ENCODE data around the gene ATAD1. TPM values are rescaled to one million over a fixed set of nuclear protein-coding genes. Genes with fewer than 3 reads are reported as not detected.

The ATAD1 gene
- total RNA-seq, 1 donor from 2014 or later: 50.1 TPM

DNA sequence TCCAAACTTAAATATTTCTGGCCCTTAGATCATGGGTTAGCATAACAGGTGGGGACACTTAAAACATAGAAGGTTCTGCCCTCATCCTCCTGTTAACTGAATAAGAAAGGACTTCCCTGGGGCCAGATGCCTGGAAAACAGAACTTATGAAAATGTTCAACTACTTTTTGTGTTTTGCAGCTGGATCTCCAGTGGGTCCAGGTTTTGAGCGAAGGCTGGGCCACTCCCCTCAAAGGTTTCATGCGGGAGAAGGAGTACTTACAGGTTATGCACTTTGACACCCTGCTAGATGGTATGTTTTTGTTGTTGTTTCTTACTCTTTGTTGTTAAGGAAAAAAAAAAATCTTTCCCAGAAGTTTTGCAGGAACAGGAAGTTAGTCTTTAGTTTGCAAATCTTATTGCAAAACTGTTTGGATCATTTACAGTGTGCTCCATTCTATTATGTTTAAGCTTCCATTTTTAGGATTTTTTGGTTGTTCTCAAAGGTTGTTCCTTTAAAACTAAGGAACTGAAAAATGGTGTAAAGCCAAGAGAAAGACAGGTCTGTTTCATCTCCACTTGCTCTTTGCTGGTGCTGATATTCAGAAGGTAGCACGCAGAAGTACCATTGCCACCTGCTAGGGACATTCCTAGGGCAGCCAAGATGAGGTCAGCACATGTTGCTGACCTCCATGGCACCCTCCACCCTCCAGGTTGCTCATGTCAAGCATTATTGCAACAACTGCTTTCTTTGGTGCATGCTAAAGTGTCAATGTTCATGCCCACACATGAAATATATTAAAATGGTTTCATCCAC lies 102.3 kb downstream of the ATAD1 start:
- no peaks in the 10 kb centered on the region for H3K27me3 Mint-ChIP-seq
- H3K36me3 Mint-ChIP-seq: peaks cover 5% of the 10 kb centered on the region
- no peak for DNase-seq (ENCODE audit: extremely low spot score, unreplicated experiment)
- TF ChIP-seq, protein P1, sequence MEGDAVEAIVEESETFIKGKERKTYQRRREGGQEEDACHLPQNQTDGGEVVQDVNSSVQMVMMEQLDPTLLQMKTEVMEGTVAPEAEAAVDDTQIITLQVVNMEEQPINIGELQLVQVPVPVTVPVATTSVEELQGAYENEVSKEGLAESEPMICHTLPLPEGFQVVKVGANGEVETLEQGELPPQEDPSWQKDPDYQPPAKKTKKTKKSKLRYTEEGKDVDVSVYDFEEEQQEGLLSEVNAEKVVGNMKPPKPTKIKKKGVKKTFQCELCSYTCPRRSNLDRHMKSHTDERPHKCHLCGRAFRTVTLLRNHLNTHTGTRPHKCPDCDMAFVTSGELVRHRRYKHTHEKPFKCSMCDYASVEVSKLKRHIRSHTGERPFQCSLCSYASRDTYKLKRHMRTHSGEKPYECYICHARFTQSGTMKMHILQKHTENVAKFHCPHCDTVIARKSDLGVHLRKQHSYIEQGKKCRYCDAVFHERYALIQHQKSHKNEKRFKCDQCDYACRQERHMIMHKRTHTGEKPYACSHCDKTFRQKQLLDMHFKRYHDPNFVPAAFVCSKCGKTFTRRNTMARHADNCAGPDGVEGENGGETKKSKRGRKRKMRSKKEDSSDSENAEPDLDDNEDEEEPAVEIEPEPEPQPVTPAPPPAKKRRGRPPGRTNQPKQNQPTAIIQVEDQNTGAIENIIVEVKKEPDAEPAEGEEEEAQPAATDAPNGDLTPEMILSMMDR (conservative IDR thresholded peaks at IDR 0.05): no peak
- H3K9me3 Mint-ChIP-seq: no peaks in the 10 kb centered on the region
- no peak overlapping the region for H3K27ac Mint-ChIP-seq
- peaks cover 7% of the 10 kb centered on the region for H3K4me1 Mint-ChIP-seq (ENCODE audit: unreplicated experiment)
- no peak overlapping the region for H3K4me3 Mint-ChIP-seq

GRCh38 chr10:87713707-87714106 lies 104.3 kb downstream of the ATAD1 start:
- no peak overlapping the region for H3K27ac Mint-ChIP-seq
- peaks cover 5% of the 10 kb centered on the region for H3K36me3 Mint-ChIP-seq
- H3K4me3 Mint-ChIP-seq: no peak overlapping the region
- TF ChIP-seq, protein P1 (conservative IDR thresholded peaks at IDR 0.05): no peak
- no peak for DNase-seq (ENCODE audit: extremely low spot score, unreplicated experiment)
- no peaks in the 10 kb centered on the region for H3K27me3 Mint-ChIP-seq
- peaks cover 11% of the 10 kb centered on the region for H3K4me1 Mint-ChIP-seq (ENCODE audit: unreplicated experiment)
- no peaks in the 10 kb centered on the region for H3K9me3 Mint-ChIP-seq

DNA sequence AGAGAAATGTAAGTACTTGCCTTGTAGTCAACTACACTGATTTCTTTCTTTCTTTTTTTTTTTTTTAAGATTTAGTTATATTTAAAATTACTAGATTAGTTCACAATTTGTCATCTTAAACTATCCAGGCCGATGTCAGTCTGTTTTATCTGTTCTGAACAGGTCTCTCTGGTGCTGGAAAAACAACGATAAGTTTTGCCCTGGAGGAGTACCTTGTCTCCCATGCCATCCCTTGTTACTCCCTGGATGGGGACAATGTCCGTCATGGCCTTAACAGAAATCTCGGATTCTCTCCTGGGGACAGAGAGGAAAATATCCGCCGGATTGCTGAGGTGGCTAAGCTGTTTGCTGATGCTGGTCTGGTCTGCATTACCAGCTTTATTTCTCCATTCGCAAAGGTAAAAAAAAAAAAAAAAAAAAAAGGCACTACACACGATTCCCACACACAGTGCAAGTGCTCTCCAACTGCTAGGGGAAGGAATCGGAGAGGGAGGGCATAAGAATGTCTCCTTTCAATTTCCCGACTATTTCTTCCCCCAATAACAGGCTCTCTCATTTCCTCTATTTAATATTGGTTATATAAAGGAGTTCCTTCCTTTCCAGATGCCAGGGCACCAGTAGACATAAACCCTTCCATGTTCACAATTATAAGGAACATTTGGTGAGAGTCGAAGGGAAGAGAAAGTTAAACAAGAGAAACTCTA lies 105.0 kb downstream of the ATAD1 start:
- Mint-ChIP-seq H3K4me3 (no peak overlapping the region), H3K36me3 (peaks cover 5% of the 10 kb centered on the region), H3K4me1 (ENCODE audit: unreplicated experiment) (peaks cover 11% of the 10 kb centered on the region), H3K9me3 (no peaks in the 10 kb centered on the region), H3K27ac (no peak overlapping the region), H3K27me3 (no peaks in the 10 kb centered on the region)
- DNase-seq (ENCODE audit: extremely low spot score, unreplicated experiment): no peak
- TF ChIP-seq, protein P1 (conservative IDR thresholded peaks at IDR 0.05): no peak

GRCh38 chr10:87707254-87707653 lies 110.8 kb downstream of the ATAD1 start:
- Mint-ChIP-seq H3K4me1 (ENCODE audit: unreplicated experiment) (peaks cover 5% of the 10 kb centered on the region), H3K36me3 (no peaks in the 10 kb centered on the region), H3K9me3 (no peaks in the 10 kb centered on the region), H3K4me3 (no peak overlapping the region), H3K27ac (no peak overlapping the region), H3K27me3 (no peaks in the 10 kb centered on the region)
- no peak for DNase-seq (ENCODE audit: extremely low spot score, unreplicated experiment)
- TF ChIP-seq, protein P1 (conservative IDR thresholded peaks at IDR 0.05): no peak

- DNase-seq (ENCODE audit: extremely low spot score, unreplicated experiment): no peak
- Mint-ChIP-seq H3K36me3 (no peaks in the 10 kb centered on the region), H3K4me3 (no peak overlapping the region), H3K4me1 (ENCODE audit: unreplicated experiment) (peaks cover 5% of the 10 kb centered on the region), H3K27me3 (no peaks in the 10 kb centered on the region), H3K27ac (no peak overlapping the region), H3K9me3 (no peaks in the 10 kb centered on the region)
- TF ChIP-seq, protein P1 (conservative IDR thresholded peaks at IDR 0.05): no peak
These were observed 111.3 kb downstream of the ATAD1 start for GRCh38 chr10:87706731-87707130.

Data from type B pancreatic cell (in vitro differentiated cells).